Stimulated activated CD4-positive, alpha-beta T cell treated with anti-CD3 and anti-CD28 coated beads, Interleukin-2, amount 100 ng/mL, for 4 hours (primary cell): Measurements from ENCODE around the gene MACROD2.

ENCODE experiments used
- DNase-seq: peaks from one replicate; pipeline ENCODE4 v3.0.0-alpha.2; 2020; ENCODE audit warnings: low read depth

MACROD2 gene

GRCh38 chr20:15289337-15289736, 1294.0 kb downstream of the MACROD2 start:
- DNase-seq, result no peak

DNA sequence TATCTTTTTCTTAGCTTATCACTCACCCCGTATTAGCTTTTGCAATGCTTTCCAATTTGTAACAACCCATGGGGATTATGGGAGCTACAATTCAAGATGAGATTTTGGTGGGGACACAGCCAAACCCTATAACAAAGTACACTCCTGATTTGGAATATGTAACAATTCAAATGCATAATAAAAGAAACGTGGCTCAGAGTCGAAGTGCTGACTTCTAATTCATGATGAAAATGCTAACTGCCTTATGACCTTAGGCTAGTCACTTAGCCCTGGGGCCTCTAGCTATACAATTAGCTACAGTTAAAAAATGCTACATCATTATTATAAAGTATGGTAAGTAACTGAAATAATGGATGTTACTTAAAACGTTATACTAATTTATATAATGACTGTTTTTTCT, 1297.1 kb downstream of the MACROD2 start:
- DNase-seq, result no peak

- no peak for DNase-seq
Observed at GRCh38 chr20:15296422-15296821, 1301.1 kb downstream of the MACROD2 start.

GRCh38 chr20:15297059-15297875, 1302.0 kb downstream of the MACROD2 start:
- no peak for DNase-seq

DNA sequence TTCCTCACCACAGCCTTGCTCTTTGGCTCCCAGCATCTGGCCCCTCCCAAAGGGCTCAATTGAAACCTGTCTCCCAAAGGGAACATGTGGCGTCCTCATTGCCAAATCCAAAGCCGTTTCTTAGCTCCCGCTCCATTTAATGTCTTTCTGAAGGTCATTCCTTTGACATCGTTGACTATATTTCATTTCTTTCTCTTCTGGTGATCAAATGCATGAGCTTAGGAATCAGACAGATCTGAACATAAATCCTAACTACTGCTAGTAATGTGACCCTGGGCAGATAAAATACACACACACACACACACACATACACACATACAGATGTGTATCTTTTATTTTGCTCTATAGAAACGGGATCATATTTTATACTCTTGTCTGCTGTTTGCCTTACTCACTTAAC, 1306.8 kb downstream of the MACROD2 start:
- DNase-seq, result no peak

- no peak for DNase-seq
Observed at GRCh38 chr20:15310361-15310760, 1315.0 kb downstream of the MACROD2 start.

DNA sequence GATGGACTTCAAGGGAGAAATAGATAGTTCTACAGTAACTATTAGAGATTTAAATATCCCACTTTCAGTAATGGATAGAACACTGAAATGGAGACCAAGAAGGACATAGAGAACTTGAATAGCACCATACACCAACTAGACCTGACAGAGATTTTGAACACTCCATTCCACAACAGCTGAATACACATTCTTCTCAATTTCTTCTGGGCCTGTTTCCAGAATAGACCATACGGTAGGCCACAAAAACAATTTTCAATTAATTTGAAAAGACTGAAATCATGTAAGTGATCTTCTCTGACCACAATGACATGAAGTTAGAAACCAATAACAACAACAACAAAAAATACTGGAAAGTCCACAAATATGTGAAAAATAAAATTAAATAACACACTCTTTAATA, 1321.2 kb downstream of the MACROD2 start:
- DNase-seq, result no peak

- no peak for DNase-seq
Observed at GRCh38 chr20:15317546-15318232, 1322.4 kb downstream of the MACROD2 start.

GRCh38 chr20:15318682-15319081, 1323.4 kb downstream of the MACROD2 start:
- no peak for DNase-seq

- DNase-seq, result no peak
Observed at GRCh38 chr20:15319439-15319838, 1324.1 kb downstream of the MACROD2 start.

DNA sequence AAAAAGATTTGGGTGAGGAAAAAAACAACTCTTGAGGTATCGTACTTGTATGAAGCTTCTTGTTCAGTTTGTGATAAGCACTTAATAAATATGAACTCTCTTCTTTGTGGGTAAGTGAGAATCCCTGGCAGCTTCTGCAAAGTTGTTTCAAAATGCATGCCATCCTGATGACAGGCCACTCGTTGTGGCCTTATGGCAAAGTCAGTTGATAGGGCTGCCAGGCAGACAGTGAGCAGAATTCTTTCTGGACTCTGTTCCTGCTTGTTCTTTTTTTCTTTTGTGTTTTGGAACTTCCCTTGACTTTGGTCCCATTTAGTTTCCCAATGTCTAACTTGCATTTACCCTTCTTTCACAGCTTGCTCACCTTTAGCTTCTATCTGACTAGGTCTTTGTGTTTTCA, 1325.6 kb downstream of the MACROD2 start:
- no peak for DNase-seq

- no peak for DNase-seq
Observed at GRCh38 chr20:15327123-15327522, 1331.8 kb downstream of the MACROD2 start.

DNA sequence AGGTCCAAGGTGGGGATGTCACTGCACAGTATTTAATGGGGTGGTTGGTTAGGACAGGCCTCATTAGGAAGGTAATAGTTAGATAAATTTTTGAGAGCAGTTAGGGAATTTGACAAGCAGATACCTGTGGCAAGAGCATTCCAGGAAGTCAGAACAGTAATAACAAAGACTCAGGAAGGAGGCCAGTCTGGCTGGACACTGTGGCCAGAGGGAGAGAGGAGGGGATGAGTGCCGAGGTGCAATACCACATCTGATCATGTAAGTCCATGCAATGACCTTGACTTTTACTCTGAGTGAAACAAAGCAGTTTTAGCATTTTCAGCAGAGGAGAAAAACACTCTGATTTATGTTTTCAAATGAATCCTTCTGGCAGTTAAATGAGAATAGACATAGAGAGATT, 1332.8 kb downstream of the MACROD2 start:
- DNase-seq, result no peak

DNA sequence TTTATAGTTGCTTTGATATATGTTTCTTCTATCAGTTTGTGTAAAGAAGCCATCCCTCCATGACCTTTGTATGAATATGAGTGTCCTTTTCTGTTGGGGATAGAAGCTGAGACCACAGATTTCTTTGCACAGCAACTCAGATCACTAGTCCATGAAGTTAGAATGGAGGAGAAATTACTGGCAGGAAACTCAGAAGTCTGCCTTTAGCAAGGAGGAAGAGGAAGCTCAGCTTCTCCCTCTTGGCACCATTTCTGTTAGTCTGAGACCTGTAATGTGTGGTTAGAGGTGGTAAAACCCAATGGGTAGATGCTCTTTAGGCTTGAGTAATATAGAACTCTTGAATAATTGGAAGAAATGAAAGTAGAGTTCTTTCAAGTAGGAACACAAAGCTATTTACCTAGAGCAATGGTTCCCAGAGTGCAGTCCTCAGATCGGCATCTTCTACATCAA, 1337.4 kb downstream of the MACROD2 start:
- DNase-seq, result no peak

DNA sequence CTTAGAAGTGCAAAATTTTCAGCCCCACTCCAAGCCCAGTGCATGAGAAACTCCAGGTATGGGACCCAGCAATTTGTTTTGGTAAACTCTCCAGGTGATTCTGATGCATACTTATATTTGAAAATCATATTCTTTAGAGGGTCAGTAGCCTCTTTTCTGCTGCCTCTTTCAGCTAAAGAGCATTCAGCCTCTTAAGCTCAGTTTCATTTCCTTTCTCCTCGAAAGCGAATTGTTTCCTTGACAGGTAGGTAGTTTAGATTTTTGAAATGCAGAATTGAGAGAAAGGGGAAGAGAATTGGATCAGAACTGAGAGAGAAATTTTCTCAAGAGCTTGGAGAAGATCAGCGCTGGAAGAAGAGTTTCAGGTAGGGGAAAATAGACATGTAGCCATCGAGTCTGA, 1337.9 kb downstream of the MACROD2 start:
- DNase-seq, result no peak

DNA sequence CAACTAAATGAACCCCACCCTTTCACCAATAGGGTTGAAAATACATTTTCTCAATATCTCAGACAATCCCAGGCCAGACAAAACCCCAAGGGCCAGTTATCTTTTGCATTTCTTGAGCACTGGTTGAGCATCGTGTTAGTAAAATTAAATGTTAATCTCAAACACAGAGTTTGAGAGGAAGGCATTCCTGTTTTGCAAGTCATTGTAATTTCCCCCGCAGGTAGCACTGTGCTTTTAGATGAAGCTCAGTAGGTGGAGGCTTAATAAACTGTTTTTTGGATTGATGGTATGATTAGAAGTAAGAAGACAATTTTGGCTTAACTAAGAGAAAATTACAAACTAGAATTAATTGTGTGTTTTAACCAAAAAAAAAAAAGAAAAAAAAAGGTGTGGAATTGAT, 1340.7 kb downstream of the MACROD2 start:
- DNase-seq, result no peak

DNA sequence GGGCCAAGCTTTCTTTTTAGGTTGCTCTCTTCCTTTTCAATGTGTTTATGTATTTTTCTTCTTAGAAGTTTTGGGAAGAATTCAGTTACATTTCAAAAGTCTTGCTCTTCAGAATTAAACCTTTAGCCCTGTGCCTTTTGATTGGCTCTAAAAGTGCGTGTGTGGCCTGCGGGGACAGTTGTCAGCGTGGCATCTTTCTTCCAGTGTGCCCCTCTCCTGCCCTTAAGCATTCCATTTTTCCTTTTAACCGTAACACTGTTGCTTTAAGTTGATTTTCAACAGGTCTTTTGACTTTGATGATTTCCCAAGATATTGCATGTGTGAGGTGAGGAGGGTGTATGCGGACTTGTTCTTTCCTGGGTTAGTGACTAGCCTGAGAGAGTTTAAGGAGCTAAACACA, 1341.2 kb downstream of the MACROD2 start:
- no peak for DNase-seq

DNA sequence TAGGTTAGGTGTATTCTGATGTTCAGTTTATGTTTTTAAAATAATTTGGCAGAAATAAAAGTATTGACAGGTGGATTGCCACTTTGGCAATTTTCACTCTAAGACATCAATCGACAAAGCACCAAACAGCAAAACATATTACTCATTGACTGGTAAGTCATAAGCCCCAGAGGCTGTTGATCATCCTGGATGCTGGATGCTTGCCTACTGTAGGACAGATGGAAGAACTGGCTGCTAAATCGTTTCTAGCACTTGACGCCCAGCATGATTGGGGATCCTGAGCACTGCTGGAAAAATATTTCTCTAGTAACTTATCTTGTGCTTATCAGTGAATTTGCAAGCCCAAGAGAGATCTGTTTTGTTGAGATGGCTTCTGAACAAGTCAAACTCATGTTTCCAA, 1343.9 kb downstream of the MACROD2 start:
- DNase-seq, result no peak

- no peak for DNase-seq
Observed at GRCh38 chr20:15342991-15343523, 1347.7 kb downstream of the MACROD2 start.

DNA sequence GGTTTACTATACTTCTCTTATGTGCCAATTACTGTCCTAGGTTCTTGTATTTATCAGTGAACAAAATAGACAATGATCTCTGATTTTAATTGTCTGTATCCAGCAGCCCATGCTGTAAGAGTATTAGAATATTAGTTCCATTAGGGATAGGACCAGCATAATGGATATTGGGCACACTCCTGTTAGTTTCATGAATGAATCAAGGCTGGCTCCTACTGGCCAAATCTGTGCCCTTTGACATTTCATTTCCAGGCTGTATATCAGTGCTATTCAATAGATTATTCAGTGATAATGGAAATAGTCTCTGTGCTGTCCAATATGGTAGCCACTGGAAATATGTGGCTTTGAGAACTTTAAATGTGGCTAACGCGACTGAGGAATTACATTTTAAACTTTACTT, 1350.0 kb downstream of the MACROD2 start:
- no peak for DNase-seq

- DNase-seq, result no peak
Observed at GRCh38 chr20:15346657-15347280, 1351.5 kb downstream of the MACROD2 start.

DNA sequence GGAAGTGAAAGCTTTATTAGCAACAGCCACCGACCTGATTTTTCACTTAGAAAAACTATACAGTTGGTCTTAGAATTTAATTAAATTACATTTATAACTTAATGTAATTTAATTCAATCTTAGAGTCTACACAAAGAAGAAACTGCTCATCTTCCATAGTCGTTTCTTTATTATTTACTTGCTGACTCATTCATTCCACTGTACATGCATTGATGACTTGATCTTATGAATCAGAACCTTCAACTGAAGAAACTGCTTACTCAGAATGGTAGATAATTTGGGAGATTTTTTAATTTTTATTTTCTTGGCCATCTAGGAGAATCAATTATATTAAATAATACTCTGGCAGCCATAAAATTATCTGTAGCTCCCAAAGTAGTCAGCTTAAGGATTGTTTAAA, 1363.7 kb downstream of the MACROD2 start:
- no peak for DNase-seq

GRCh38 chr20:15362849-15363248, 1367.5 kb downstream of the MACROD2 start:
- DNase-seq, result no peak
